ENCODE results near the gene SYNM. TPM values are rescaled to one million over a fixed set of nuclear protein-coding genes. Genes with fewer than 3 reads are reported as not detected.

Gene SYNM
- total and polyA plus RNA-seq, 2 experiments from 2014 or later: 0.74 to 3.5 TPM

- Histone ChIP-seq H3K4me1 (ENCODE audit: insufficient read depth) (no peaks in the 10 kb centered on the region), H3K4me3 (no peak overlapping the region), H4K20me1 (replicated peaks; ENCODE audit: insufficient read depth) (no peaks in the 10 kb centered on the region), H2AFZ (no peak overlapping the region), H3K4me2 (no peak overlapping the region), H3K27me3 (ENCODE audit: insufficient read depth) (peaks cover 29% of the 10 kb centered on the region), H3K79me2 (replicated peaks; ENCODE audit: insufficient read depth) (no peaks in the 10 kb centered on the region), H3K9me2 (ENCODE audit: insufficient read depth) (no peaks in the 10 kb centered on the region), H3K27ac (ENCODE audit: low read depth) (no peak overlapping the region), H3F3A (replicated peaks; ENCODE audit: low read depth) (no peaks in the 10 kb centered on the region), H3K36me3 (ENCODE audit: insufficient read depth) (no peaks in the 10 kb centered on the region)
- Mint-ChIP-seq H3K36me3 (ENCODE audit: low read depth) (no peaks in the 10 kb centered on the region), H3K27ac (no peak overlapping the region), H3K4me1 (peaks cover 5% of the 10 kb centered on the region), H3K4me3 (no peak overlapping the region), H3K9me3 (no peaks in the 10 kb centered on the region), H3K27me3 (ENCODE audit: insufficient read depth, low read depth, poor library complexity) (peaks cover 12% of the 10 kb centered on the region)
- ATAC-seq: no peak
- no peak for TF ChIP-seq POLR2AphosphoS5 (IDR thresholded peaks at IDR 0.05; ENCODE audit: low read depth)
- no peak for TF ChIP-seq EZH2phosphoT487 (IDR thresholded peaks at IDR 0.05; ENCODE audit: unreplicated experiment)
- no peak for TF ChIP-seq NANOG (IDR thresholded peaks at IDR 0.05; ENCODE audit: borderline replicate concordance)
- no peak for TF ChIP-seq ZNF331 (CRISPR knock-in tag; IDR thresholded peaks at IDR 0.05; ENCODE audit: low read depth)
- no peak for DNase-seq (ENCODE audit: low spot score)
Observed at GRCh38 chr15:99097441-99098410, 7.2 kb upstream of the SYNM start.

DNA sequence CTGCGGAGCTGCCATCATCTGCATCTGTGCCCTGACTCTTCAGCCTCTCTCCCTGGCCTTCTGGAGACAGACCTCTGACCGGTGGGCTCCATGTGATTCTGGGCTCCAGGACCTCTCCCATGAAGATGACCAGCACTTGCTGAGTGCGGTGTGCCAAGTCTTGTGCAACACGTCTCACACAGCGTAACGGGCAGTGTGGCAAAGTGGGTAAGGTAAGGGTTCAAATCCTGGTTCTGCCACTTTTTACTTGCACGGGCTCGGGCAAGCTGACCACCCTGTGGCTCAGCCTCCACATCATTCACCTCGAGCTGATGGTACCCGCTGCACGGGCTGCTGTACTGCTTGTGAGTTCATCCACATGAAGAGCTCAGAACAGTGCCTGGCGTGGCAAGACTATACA lies 6.5 kb upstream of the SYNM start:
- H3K4me1 Mint-ChIP-seq: peaks cover 5% of the 10 kb centered on the region
- Histone ChIP-seq H3K36me3 (ENCODE audit: insufficient read depth) (no peaks in the 10 kb centered on the region), H4K20me1 (replicated peaks; ENCODE audit: insufficient read depth) (no peaks in the 10 kb centered on the region), H3K4me1 (ENCODE audit: insufficient read depth) (no peaks in the 10 kb centered on the region), H3K27ac (ENCODE audit: low read depth) (no peak overlapping the region), H3K79me2 (replicated peaks; ENCODE audit: insufficient read depth) (no peaks in the 10 kb centered on the region), H3F3A (replicated peaks; ENCODE audit: low read depth) (no peaks in the 10 kb centered on the region), H3K4me3 (no peak overlapping the region), H3K9me2 (ENCODE audit: insufficient read depth) (no peaks in the 10 kb centered on the region), H3K4me2 (no peak overlapping the region), H3K27me3 (ENCODE audit: insufficient read depth) (peaks cover 29% of the 10 kb centered on the region), H2AFZ (no peak overlapping the region)
- ATAC-seq (no peak), DNase-seq (ENCODE audit: low spot score) (no peak)
- no peak overlapping the region for H3K4me3 Mint-ChIP-seq
- H3K27me3 Mint-ChIP-seq (ENCODE audit: insufficient read depth, low read depth, poor library complexity): peaks cover 14% of the 10 kb centered on the region
- no peaks in the 10 kb centered on the region for H3K36me3 Mint-ChIP-seq (ENCODE audit: low read depth)
- H3K27ac Mint-ChIP-seq: no peak overlapping the region
- no peaks in the 10 kb centered on the region for H3K9me3 Mint-ChIP-seq
- TF ChIP-seq CREB1 (CRISPR knock-in tag; IDR thresholded peaks at IDR 0.05; ENCODE audit: low read depth) (no peak), STAT1 (IDR thresholded peaks at IDR 0.05; ENCODE audit: unreplicated experiment) (no peak), ZNF331 (CRISPR knock-in tag; IDR thresholded peaks at IDR 0.05; ENCODE audit: low read depth) (no peak), ZNF114 (CRISPR knock-in tag; IDR thresholded peaks at IDR 0.05) (no peak), NANOG (IDR thresholded peaks at IDR 0.05; ENCODE audit: borderline replicate concordance) (no peak), POLR2AphosphoS5 (IDR thresholded peaks at IDR 0.05; ENCODE audit: low read depth) (no peak)
- TF ChIP-seq, protein P1, sequence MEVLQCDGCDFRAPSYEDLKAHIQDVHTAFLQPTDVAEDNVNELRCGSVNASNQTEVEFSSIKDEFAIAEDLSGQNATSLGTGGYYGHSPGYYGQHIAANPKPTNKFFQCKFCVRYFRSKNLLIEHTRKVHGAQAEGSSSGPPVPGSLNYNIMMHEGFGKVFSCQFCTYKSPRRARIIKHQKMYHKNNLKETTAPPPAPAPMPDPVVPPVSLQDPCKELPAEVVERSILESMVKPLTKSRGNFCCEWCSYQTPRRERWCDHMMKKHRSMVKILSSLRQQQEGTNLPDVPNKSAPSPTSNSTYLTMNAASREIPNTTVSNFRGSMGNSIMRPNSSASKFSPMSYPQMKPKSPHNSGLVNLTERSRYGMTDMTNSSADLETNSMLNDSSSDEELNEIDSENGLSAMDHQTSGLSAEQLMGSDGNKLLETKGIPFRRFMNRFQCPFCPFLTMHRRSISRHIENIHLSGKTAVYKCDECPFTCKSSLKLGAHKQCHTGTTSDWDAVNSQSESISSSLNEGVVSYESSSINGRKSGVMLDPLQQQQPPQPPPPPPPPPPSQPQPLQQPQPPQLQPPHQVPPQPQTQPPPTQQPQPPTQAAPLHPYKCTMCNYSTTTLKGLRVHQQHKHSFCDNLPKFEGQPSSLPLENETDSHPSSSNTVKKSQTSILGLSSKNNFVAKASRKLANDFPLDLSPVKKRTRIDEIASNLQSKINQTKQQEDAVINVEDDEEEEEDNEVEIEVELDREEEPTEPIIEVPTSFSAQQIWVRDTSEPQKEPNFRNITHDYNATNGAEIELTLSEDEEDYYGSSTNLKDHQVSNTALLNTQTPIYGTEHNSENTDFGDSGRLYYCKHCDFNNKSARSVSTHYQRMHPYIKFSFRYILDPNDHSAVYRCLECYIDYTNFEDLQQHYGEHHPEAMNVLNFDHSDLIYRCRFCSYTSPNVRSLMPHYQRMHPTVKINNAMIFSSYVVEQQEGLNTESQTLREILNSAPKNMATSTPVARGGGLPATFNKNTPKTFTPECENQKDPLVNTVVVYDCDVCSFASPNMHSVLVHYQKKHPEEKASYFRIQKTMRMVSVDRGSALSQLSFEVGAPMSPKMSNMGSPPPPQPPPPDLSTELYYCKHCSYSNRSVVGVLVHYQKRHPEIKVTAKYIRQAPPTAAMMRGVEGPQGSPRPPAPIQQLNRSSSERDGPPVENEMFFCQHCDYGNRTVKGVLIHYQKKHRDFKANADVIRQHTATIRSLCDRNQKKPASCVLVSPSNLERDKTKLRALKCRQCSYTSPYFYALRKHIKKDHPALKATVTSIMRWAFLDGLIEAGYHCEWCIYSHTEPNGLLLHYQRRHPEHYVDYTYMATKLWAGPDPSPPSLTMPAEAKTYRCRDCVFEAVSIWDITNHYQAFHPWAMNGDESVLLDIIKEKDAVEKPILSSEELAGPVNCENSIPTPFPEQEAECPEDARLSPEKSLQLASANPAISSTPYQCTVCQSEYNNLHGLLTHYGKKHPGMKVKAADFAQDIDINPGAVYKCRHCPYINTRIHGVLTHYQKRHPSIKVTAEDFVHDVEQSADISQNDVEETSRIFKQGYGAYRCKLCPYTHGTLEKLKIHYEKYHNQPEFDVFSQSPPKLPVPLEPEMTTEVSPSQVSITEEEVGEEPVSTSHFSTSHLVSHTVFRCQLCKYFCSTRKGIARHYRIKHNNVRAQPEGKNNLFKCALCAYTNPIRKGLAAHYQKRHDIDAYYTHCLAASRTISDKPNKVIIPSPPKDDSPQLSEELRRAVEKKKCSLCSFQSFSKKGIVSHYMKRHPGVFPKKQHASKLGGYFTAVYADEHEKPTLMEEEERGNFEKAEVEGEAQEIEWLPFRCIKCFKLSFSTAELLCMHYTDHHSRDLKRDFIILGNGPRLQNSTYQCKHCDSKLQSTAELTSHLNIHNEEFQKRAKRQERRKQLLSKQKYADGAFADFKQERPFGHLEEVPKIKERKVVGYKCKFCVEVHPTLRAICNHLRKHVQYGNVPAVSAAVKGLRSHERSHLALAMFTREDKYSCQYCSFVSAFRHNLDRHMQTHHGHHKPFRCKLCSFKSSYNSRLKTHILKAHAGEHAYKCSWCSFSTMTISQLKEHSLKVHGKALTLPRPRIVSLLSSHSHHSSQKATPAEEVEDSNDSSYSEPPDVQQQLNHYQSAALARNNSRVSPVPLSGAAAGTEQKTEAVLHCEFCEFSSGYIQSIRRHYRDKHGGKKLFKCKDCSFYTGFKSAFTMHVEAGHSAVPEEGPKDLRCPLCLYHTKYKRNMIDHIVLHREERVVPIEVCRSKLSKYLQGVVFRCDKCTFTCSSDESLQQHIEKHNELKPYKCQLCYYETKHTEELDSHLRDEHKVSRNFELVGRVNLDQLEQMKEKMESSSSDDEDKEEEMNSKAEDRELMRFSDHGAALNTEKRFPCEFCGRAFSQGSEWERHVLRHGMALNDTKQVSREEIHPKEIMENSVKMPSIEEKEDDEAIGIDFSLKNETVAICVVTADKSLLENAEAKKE (CRISPR knock-in tag; IDR thresholded peaks at IDR 0.05): no peak
- TF ChIP-seq, protein P2, sequence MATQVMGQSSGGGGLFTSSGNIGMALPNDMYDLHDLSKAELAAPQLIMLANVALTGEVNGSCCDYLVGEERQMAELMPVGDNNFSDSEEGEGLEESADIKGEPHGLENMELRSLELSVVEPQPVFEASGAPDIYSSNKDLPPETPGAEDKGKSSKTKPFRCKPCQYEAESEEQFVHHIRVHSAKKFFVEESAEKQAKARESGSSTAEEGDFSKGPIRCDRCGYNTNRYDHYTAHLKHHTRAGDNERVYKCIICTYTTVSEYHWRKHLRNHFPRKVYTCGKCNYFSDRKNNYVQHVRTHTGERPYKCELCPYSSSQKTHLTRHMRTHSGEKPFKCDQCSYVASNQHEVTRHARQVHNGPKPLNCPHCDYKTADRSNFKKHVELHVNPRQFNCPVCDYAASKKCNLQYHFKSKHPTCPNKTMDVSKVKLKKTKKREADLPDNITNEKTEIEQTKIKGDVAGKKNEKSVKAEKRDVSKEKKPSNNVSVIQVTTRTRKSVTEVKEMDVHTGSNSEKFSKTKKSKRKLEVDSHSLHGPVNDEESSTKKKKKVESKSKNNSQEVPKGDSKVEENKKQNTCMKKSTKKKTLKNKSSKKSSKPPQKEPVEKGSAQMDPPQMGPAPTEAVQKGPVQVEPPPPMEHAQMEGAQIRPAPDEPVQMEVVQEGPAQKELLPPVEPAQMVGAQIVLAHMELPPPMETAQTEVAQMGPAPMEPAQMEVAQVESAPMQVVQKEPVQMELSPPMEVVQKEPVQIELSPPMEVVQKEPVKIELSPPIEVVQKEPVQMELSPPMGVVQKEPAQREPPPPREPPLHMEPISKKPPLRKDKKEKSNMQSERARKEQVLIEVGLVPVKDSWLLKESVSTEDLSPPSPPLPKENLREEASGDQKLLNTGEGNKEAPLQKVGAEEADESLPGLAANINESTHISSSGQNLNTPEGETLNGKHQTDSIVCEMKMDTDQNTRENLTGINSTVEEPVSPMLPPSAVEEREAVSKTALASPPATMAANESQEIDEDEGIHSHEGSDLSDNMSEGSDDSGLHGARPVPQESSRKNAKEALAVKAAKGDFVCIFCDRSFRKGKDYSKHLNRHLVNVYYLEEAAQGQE (IDR thresholded peaks at IDR 0.05; ENCODE audit: unreplicated experiment): no peak
- TF ChIP-seq, protein P3, sequence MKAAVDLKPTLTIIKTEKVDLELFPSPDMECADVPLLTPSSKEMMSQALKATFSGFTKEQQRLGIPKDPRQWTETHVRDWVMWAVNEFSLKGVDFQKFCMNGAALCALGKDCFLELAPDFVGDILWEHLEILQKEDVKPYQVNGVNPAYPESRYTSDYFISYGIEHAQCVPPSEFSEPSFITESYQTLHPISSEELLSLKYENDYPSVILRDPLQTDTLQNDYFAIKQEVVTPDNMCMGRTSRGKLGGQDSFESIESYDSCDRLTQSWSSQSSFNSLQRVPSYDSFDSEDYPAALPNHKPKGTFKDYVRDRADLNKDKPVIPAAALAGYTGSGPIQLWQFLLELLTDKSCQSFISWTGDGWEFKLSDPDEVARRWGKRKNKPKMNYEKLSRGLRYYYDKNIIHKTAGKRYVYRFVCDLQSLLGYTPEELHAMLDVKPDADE (IDR thresholded peaks at IDR 0.05): no peak
